GM12875 (cell line): ENCODE results near the gene KLHL7.

Source experiments
- H3K4me3 ChIP-seq: one replicate; pipeline ENCODE4 v1.5.1; 2011; ENCODE audit warnings: low read depth, low read length, control low read depth
- CTCF ChIP-seq: IDR thresholded peaks from 2 replicates; pipeline ENCODE4 v1.5.1; 2011; ENCODE audit warnings: low read depth, mild to moderate bottlenecking, control low read depth, inconsistent platforms, low read length, moderate library complexity, borderline replicate concordance; ENCODE audit not compliant: insufficient read depth

The KLHL7 gene

GRCh38 chr7:23072922-23073321, 32.7 kb upstream of the KLHL7 start:
- no peak overlapping the region for H3K4me3 ChIP-seq
- no peak for TF ChIP-seq CTCF

GRCh38 chr7:23074443-23075261, 30.9 kb upstream of the KLHL7 start:
- no peak overlapping the region for H3K4me3 ChIP-seq
- no peak for TF ChIP-seq CTCF

- no peak overlapping the region for H3K4me3 ChIP-seq
- TF ChIP-seq CTCF = no peak
Measured at GRCh38 chr7:23075571-23075970, 30.0 kb upstream of the KLHL7 start.

GRCh38 chr7:23076772-23077171, 28.8 kb upstream of the KLHL7 start:
- no peak for TF ChIP-seq CTCF
- no peak overlapping the region for H3K4me3 ChIP-seq

GRCh38 chr7:23093111-23093510, 12.5 kb upstream of the KLHL7 start:
- H3K4me3 ChIP-seq = no peak overlapping the region
- TF ChIP-seq CTCF = no peak

GRCh38 chr7:23093546-23093945, 12.0 kb upstream of the KLHL7 start:
- no peak for TF ChIP-seq CTCF
- H3K4me3 ChIP-seq = no peak overlapping the region
